H1 (cell line): ENCODE measurements around the gene MSI1. TPM values are rescaled to one million over a fixed set of nuclear protein-coding genes. Genes with fewer than 3 reads are reported as not detected.

Experiments
- BACH1 ChIP-seq: IDR thresholded peaks from 2 replicates; pipeline ENCODE4 v1.6.1; 2012; ENCODE audit warnings: low read length, improper control_type of control experiment
- CHD1 ChIP-seq: IDR thresholded peaks from 2 replicates; pipeline ENCODE4 v1.6.1; 2012; ENCODE audit warnings: low read depth, low read length, improper control_type of control experiment
- CREB1 ChIP-seq: IDR thresholded peaks from 2 replicates; pipeline ENCODE4 v1.6.1; 2012; ENCODE audit warnings: inconsistent platforms
- CTBP2 ChIP-seq: IDR thresholded peaks from 2 replicates; pipeline ENCODE4 v1.7.0; 2011; ENCODE audit warnings: borderline replicate concordance, mild to moderate bottlenecking, moderate library complexity, mixed read lengths, low read length; ENCODE audit not compliant: insufficient read depth, insufficient read length
- EP300 ChIP-seq, 2 experiments: IDR thresholded peaks; 1 replicate in 1 of 2; 2 replicates in 1 of 2; pipeline ENCODE4 v1.6.1; 2011 to 2012; ENCODE audit warnings: low read depth in 2 of 2, low read length in 2 of 2, mild to moderate bottlenecking in 2 of 2, borderline replicate concordance in 1 of 2, inconsistent platforms in 1 of 2, moderate library complexity in 1 of 2
- EZH2 ChIP-seq: fragments of 200-600 bp; sonication (generic); IDR thresholded peaks from 2 replicates; pipeline ENCODE4 v1.7.1; 2012; ENCODE audit warnings: low read depth, mild to moderate bottlenecking, moderate library complexity, low read length, inconsistent platforms; ENCODE audit not compliant: severe bottlenecking
- GTF2F1 ChIP-seq: IDR thresholded peaks from 2 replicates; pipeline ENCODE4 v1.6.1; 2012; ENCODE audit warnings: low read depth, low read length, improper control_type of control experiment, borderline replicate concordance
- HDAC6 ChIP-seq: IDR thresholded peaks from one replicate; pipeline ENCODE4 v1.7.1; 2012; ENCODE audit warnings: low read depth, mild to moderate bottlenecking, inconsistent platforms, low read length, moderate library complexity
- KDM5A ChIP-seq: fragments of 200-600 bp; IDR thresholded peaks from 2 replicates; pipeline ENCODE4 v1.7.1; 2012; ENCODE audit warnings: mild to moderate bottlenecking, low read length, inconsistent platforms, mixed read lengths
- MAFK ChIP-seq: IDR thresholded peaks from 2 replicates; pipeline ENCODE4 v1.6.1; 2012; ENCODE audit warnings: low read depth, mild to moderate bottlenecking, improper control_type of control experiment, low read length
- NRF1 ChIP-seq: IDR thresholded peaks from 2 replicates; pipeline ENCODE4 v1.6.1; 2011; ENCODE audit warnings: mild to moderate bottlenecking, low read depth, low read length, improper control_type of control experiment
- POLR2A ChIP-seq, 2 experiments: IDR thresholded peaks; 1 replicate in 1 of 2; 2 replicates in 1 of 2; pipeline ENCODE4 v1.6.1; 2011; ENCODE audit warnings: low read depth in 2 of 2, low read length in 2 of 2, mild to moderate bottlenecking in 2 of 2; ENCODE audit errors: control extremely low read depth in 1 of 2
- RBBP5 ChIP-seq: IDR thresholded peaks from 2 replicates; pipeline ENCODE4 v1.7.1; 2012; ENCODE audit warnings: low read depth, mild to moderate bottlenecking, inconsistent platforms, low read length, moderate library complexity, borderline replicate concordance
- RFX5 ChIP-seq: IDR thresholded peaks from 2 replicates; pipeline ENCODE4 v1.6.1; 2011; ENCODE audit warnings: low read depth, low read length, improper control_type of control experiment, borderline replicate concordance
- SP1 ChIP-seq: IDR thresholded peaks from 2 replicates; pipeline ENCODE4 v1.6.1; 2011; ENCODE audit warnings: low read depth, low read length
- SP4 ChIP-seq: IDR thresholded peaks from 2 replicates; pipeline ENCODE4 v1.6.1; 2012; ENCODE audit warnings: low read length, inconsistent platforms
- TAF1 ChIP-seq: IDR thresholded peaks from 2 replicates; pipeline ENCODE4 v1.6.1; 2011; ENCODE audit warnings: mild to moderate bottlenecking, low read depth, low read length
- TCF12 ChIP-seq: IDR thresholded peaks from 2 replicates; pipeline ENCODE4 v1.6.1; 2011; ENCODE audit warnings: low read depth, mild to moderate bottlenecking, low read length
- YY1 ChIP-seq: IDR thresholded peaks from 2 replicates; pipeline ENCODE4 v1.6.1; 2011; ENCODE audit warnings: low read depth, mild to moderate bottlenecking, low read length
- polyA plus RNA-seq, 7 experiments: library from polyadenylated mRNA; depleted of rRNA in 3 of 7; stranded (reverse) in 5 of 7; unstranded in 2 of 7; fragments of >200 nt in 5 of 7; fragments of 200-250 nt in 2 of 7; gene quantifications; 1 replicate in 5 of 7; 2 replicates in 1 of 7; 4 replicates in 1 of 7; pipeline versions ENCODE4 v1.2.1 to v1.2.3, GENCODE V29; 2011 to 2013; ENCODE audit warnings: missing spikeins in 2 of 7, mixed read lengths in 2 of 7
- total RNA-seq: library from RNA; stranded (reverse); fragmentation: NEBNext Ultra II Directional; extraction: Animal tissue kit (Norgen Biotek cat#: 25700); gene quantifications from 2 replicates; pipeline ENCODE4 v1.2.1, GENCODE V29; 2021
- TF ChIP-seq, protein P1 (sequence below): IDR thresholded peaks from 2 replicates; pipeline ENCODE4 v1.6.1; 2012; ENCODE audit warnings: low read length, inconsistent platforms
- TF ChIP-seq, protein P2 (sequence below): IDR thresholded peaks from 2 replicates; pipeline ENCODE4 v1.6.1; 2012; ENCODE audit warnings: inconsistent platforms

The MSI1 gene
- total and polyA plus RNA-seq, 2 of the 8 experiments (the other 6 are each of a cell fraction or from before 2014, with no cell fraction given): 13.5 to 51.9 TPM

DNA sequence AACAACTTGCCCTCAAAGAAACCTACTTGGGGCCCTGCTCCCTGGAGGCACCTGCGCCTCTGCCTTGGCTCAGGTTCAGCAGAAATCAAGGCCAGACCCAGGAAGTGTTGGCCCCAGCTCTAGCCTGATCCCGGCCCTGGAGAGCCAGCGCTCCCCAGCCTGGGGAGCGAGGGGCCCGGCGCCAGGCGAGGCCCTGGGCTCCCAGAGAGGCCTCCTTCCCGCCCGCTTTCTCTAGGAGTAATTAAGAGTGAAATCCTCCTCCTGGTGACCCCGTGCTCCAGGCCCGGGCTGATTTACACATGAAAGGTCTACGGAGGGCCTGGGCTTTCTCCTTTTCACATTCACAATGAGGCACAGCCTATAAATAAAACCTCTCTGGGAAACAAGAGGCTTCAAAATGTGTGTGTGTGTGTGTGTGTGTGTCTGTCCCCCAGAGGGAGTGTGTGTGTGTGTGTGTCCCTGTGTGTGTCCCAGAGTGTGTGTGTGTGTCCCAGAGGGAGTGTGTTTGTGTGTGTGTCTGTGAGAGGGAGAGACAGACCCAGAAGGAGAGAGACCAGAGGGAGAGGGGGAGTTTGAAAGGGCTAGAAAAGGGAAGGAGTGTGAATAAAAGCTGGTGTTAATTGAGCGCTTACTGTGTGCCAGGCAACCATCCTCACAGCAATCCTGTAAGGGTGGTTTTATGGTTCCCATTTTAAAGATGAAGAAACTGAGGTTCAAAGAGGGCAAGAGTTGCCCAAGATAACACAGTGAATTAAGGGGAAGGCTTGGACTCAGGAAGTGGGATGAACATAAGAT is 45.1 kb upstream of the MSI1 start (continued):
- TF ChIP-seq CREB1: peak; percentile 46; the same call in 1 of the 2 replicates
- no peak; a peak in 1 of 3 replicates for TF ChIP-seq EP300 (IDR thresholded peaks at IDR 0.05; ENCODE audit: borderline replicate concordance in 1 of 2, low read depth in 2 of 2, low read length in 2 of 2)
- TF ChIP-seq SP4: 0 out of 2 replicates have a peak, but pooled peaks have one; percentile 42
- TF ChIP-seq, protein P1, sequence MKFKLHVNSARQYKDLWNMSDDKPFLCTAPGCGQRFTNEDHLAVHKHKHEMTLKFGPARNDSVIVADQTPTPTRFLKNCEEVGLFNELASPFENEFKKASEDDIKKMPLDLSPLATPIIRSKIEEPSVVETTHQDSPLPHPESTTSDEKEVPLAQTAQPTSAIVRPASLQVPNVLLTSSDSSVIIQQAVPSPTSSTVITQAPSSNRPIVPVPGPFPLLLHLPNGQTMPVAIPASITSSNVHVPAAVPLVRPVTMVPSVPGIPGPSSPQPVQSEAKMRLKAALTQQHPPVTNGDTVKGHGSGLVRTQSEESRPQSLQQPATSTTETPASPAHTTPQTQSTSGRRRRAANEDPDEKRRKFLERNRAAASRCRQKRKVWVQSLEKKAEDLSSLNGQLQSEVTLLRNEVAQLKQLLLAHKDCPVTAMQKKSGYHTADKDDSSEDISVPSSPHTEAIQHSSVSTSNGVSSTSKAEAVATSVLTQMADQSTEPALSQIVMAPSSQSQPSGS: peak; percentile 92
- TF ChIP-seq TAF1: peak; percentile 93
- no peak for TF ChIP-seq CHD1
- 0 out of 2 replicates have a peak, but pooled peaks have one; percentile 13 for TF ChIP-seq TCF12
- TF ChIP-seq GTF2F1: 0 out of 2 replicates have a peak, but pooled peaks have one; percentile 29
- TF ChIP-seq POLR2A (IDR thresholded peaks at IDR 0.05; ENCODE audit: control extremely low read depth in 1 of 2, low read depth in 2 of 2, low read length in 2 of 2): peak; percentile 51 to 80
- TF ChIP-seq BACH1: no peak
- TF ChIP-seq EZH2: no peak
- TF ChIP-seq KDM5A: no peak
- no peak for TF ChIP-seq CTBP2
- TF ChIP-seq, protein P2, sequence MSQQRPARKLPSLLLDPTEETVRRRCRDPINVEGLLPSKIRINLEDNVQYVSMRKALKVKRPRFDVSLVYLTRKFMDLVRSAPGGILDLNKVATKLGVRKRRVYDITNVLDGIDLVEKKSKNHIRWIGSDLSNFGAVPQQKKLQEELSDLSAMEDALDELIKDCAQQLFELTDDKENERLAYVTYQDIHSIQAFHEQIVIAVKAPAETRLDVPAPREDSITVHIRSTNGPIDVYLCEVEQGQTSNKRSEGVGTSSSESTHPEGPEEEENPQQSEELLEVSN: peak; percentile 81
- TF ChIP-seq RFX5: no peak
- TF ChIP-seq MAFK: no peak
- TF ChIP-seq SP1: peak; percentile 83
- no peak for TF ChIP-seq HDAC6
- no peak for TF ChIP-seq YY1
- peak; percentile 75; the same call in 1 of the 2 replicates for TF ChIP-seq RBBP5
- no peak for TF ChIP-seq NRF1
